Fibroblast of villous mesenchyme (primary cell): ENCODE data around the gene UPB1. TPM values are rescaled to one million over a fixed set of nuclear protein-coding genes. Genes with fewer than 3 reads are reported as not detected.
A peak's percentile ranks its signal among the peaks of the same experiment; 100 is the strongest.
"Not testable (repeated sequence)": the region's sequence is repeated elsewhere in the genome, so short reads cannot be mapped to it uniquely, and the experiment has no call there.

Source experiments
- DNase-seq: peaks from one replicate; pipeline ENCODE4 v3.0.0-alpha.2; 2010; ENCODE audit warnings: low read depth
- H3K4me3 ChIP-seq: 2 replicates; pipeline ENCODE4 v1.5.1; 2011; ENCODE audit warnings: low read depth, mild to moderate bottlenecking, low read length
- CTCF ChIP-seq: IDR thresholded peaks from 2 replicates; pipeline ENCODE4 v1.5.1; 2012; ENCODE audit warnings: low read depth, mild to moderate bottlenecking, low read length; ENCODE audit not compliant: insufficient read depth
- total RNA-seq: library from RNA; depleted of rRNA; stranded (reverse); fragments of >200 nt; gene quantifications from 2 replicates; pipeline ENCODE4 v1.2.3, GENCODE V29; 2012

The UPB1 gene
- total RNA-seq, 1 donor = under 0.01 TPM

DNA sequence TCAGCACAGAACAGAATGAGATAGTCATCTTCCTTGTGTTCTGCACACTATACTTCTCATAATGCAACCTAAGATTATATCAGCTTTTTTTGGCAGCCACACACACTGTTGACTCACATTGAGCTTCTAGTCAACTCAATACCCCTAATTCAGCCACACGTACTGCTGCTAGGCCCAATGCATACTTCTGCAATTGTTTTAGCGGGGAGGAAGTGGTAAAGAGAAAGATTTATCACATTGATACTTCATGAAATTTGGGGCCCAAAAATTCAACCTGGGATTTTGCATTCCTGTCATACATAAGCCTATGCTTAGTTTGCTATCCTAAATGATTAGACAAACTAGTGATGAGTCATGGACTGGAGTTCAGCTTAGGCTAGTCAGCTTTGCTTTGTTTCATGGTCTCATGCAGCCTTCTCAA lies 8.6 kb upstream of the UPB1 start:
- no peak for TF ChIP-seq CTCF
- H3K4me3 ChIP-seq = no peak overlapping the region
- peak; percentile 59 for DNase-seq

DNA sequence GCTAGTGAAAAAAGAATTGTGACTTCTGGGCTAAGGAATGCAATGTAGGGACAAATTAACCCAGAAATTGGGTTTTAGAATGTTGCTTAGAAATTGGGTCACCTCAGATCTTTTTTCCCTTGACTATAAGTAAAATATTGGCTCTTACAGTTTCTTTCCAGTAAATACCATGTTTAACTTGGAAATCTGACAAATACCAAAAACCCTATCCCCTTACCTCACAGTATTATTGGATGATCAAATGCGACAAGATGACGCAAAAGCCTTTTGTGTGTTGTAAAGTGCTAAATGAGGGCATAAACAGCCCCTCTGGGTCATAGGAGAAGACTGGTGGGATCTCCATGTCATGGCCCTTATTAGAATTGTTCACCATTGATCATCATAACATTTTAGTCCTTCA lies 6.1 kb upstream of the UPB1 start:
- TF ChIP-seq CTCF = no peak
- no peak for DNase-seq
- no peak overlapping the region for H3K4me3 ChIP-seq

DNA sequence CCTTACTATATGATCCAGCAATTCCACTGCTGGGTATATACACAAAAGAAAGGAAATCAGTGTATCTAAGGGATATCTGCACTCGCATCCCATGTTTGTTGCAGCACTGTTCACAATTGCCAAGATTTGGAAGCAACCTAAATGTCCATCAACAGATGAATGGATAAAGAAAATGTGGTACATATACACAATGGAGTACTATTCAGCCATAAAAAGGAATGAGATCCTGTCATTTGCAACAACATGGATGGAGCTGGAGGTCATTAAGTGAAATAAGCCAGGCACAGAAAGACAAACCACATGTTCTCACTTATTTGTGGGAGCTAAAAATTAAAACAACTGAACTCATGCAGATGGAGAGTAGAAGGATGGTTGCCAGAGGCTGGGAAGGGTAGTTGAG lies 5.7 kb upstream of the UPB1 start:
- not testable (repeated sequence) for DNase-seq, H3K4me3 ChIP-seq

DNA sequence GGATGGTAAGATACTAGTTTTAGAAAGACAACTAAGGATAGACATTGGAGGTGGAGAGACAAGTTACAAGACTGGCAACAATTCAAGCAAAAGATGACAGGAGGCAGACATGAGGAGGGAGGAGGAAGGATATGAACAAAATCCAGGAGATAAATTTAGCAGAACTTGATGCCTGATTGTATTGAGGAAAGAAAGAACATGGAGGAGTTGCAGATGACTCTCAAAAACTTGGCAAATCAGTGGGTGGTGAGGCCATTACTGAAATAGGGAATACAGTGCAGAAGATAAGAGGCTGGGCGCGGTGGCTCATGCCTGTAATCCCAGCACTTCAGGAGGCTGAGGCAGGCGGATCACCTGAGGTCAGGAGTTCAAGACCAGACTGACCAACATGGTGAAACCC lies 2.7 kb upstream of the UPB1 start:
- DNase-seq = no peak
- no peak for TF ChIP-seq CTCF
- H3K4me3 ChIP-seq = no peak overlapping the region

DNA sequence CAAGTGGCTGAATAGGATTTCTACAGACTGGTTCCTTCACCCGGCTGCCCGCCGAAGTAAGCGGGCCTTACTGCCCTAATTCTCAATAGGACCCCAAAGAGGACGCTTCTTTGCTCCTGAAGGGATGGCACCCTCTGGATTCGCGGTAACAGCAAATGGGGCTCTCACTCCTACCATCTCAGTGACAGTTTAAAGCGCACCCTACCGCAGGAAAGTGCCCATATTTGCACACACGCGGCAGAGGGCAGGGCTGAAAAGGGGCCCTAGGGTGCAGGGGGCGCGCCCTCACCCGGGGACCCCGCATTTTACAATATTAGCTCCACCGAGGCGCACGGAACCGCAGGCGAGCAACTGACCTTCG lies 985 bp upstream of the UPB1 start:
- no peak overlapping the region for H3K4me3 ChIP-seq
- no peak for TF ChIP-seq CTCF
- DNase-seq = no peak

GRCh38 chr22:24495365-24495675 lies 188 bp downstream of the UPB1 start:
- no peak for TF ChIP-seq CTCF
- H3K4me3 ChIP-seq = no peak overlapping the region
- no peak for DNase-seq

DNA sequence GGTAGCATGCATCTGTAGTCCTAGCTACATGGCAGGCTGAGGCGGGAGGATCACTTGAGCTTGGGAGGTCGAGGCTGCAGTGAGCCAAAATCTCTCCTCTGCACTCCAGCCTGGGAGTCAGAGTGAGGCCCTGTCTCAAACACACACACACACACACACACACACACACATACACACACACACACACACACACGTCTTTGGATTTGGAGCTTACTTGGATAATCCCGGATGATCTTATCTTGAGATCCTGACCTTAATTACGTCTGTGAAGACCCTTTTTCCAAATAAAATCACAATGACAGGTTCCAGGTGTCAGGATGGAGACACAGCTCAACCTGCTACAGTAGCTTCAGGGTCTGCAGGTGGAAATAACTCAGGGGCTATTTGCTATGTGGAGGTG lies 1.1 kb downstream of the UPB1 start:
- no peak for TF ChIP-seq CTCF
- DNase-seq = no peak

DNA sequence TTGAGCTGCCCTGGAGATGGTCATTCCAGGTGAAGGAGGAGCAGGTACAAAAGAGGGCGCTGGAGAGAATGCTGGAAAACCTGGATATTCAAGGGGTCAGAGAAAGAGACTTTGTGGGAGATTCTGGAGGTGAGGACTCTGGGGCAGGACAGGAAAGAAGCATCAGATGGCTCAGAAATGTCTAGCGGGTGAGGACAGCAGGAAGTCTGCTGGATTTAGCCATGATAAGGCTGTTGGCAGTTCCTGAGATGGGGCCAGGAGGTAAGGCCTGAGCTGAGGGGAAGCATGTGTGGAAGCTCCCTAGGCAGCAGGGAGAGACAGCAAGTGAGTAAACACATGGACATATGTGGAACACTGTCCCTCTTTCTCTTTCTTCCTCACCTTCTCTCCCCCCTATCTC lies 1.5 kb downstream of the UPB1 start:
- no peak overlapping the region for H3K4me3 ChIP-seq
- DNase-seq = no peak
- TF ChIP-seq CTCF = no peak

More for the DNA sequence above, 1.1 kb downstream of the UPB1 start:
- no peak overlapping the region for H3K4me3 ChIP-seq
